Natural killer cell (primary cell): Measurements from ENCODE around the gene RHAG. TPM values are rescaled to one million over a fixed set of nuclear protein-coding genes. Genes with fewer than 3 reads are reported as not detected.

Source experiments
- ATAC-seq, 3 donors: fragments of 150-1000 bp in 2 of 3; fragments of 200-7000 bp in 1 of 3; cut with Tn5 transposase; 1 replicate in 1 of 3; 2 replicates in 2 of 3; pipeline ENCODE4 v1.10.0; 2021; ENCODE audit warnings: mild to moderate bottlenecking in 2 of 3, moderate library complexity in 2 of 3
- DNase-seq, 2 donors: peaks; one replicate each; pipeline versions ENCODE4 v3.0.0 to v3.0.0-alpha.2; 2013 to 2021; ENCODE audit warnings: mixed read lengths in 1 of 2
- H3K27ac ChIP-seq: one replicate; pipeline ENCODE4 v1.5.1; 2013; ENCODE audit warnings: mild to moderate bottlenecking, low read length
- H3K27me3 ChIP-seq: one replicate; pipeline ENCODE4 v1.6.1; 2013; ENCODE audit warnings: low read length; ENCODE audit not compliant: control insufficient read depth, insufficient read depth
- H3K36me3 ChIP-seq: one replicate; pipeline ENCODE4 v1.6.1; 2013; ENCODE audit warnings: low read length; ENCODE audit not compliant: control insufficient read depth, insufficient read depth
- H3K4me1 ChIP-seq: one replicate; pipeline ENCODE4 v1.6.1; 2013; ENCODE audit warnings: low read length; ENCODE audit not compliant: control insufficient read depth, insufficient read depth
- H3K4me3 ChIP-seq: one replicate; pipeline ENCODE4 v1.5.1; 2013; ENCODE audit warnings: low read length
- H3K9me3 ChIP-seq: one replicate; pipeline ENCODE4 v1.6.1; 2013; ENCODE audit warnings: low read length; ENCODE audit not compliant: control insufficient read depth, insufficient read depth
- H3K27ac Mint-ChIP-seq, 2 donors: one replicate each; pipeline ENCODE4 v1.8.0; 2022; ENCODE audit warnings: mild to moderate bottlenecking in 2 of 2, mixed read lengths in 2 of 2, moderate library complexity in 1 of 2
- H3K27me3 Mint-ChIP-seq, 2 donors: one replicate each; pipeline ENCODE4 v1.8.0; 2022; ENCODE audit warnings: low read depth in 2 of 2, mixed read lengths in 2 of 2
- H3K36me3 Mint-ChIP-seq: one replicate; pipeline ENCODE4 v1.8.0; 2022; ENCODE audit warnings: mixed read lengths
- H3K4me1 Mint-ChIP-seq, 2 donors: one replicate each; pipeline ENCODE4 v1.8.0; 2022; ENCODE audit warnings: mixed read lengths in 2 of 2
- H3K4me3 Mint-ChIP-seq: one replicate; pipeline ENCODE4 v1.8.0; 2022; ENCODE audit warnings: mild to moderate bottlenecking, moderate library complexity, mixed read lengths
- H3K9me3 Mint-ChIP-seq, 2 donors: one replicate each; pipeline ENCODE4 v1.8.0; 2022; ENCODE audit warnings: mixed read lengths in 2 of 2
- WGBS: methylation state at CpG from one replicate; pipeline ENCODE4 v1.1.7; 2013; ENCODE audit warnings: missing lambda C conversion rate; ENCODE audit not compliant: insufficient coverage; 5-methylcytosine and 5-hydroxymethylcytosine counted together
- intact Hi-C: fragments of 100-400 bp; cut with micrococcal nuclease; formaldehyde crosslinking; loops from one replicate; pipeline ENCODE4 v1.14.2; 2022
- total RNA-seq, 4 donors: library from RNA; stranded (reverse); fragments of 120-200 nt in 1 of 4; gene quantifications; one replicate each; pipeline versions ENCODE4 v1.2.3 to v1.2.4, GENCODE V29; 2013 to 2022
- TF ChIP-seq, protein P1 (sequence below): fragments of 200-600 bp; IDR thresholded peaks from one replicate; pipeline ENCODE4 v1.8.0; 2022; ENCODE audit warnings: antibody characterized with exemption

RHAG gene
- total RNA-seq, 3 donors from 2014 or later (not counting 1 experiment from before 2014, with no cell fraction given) = not detected

DNA sequence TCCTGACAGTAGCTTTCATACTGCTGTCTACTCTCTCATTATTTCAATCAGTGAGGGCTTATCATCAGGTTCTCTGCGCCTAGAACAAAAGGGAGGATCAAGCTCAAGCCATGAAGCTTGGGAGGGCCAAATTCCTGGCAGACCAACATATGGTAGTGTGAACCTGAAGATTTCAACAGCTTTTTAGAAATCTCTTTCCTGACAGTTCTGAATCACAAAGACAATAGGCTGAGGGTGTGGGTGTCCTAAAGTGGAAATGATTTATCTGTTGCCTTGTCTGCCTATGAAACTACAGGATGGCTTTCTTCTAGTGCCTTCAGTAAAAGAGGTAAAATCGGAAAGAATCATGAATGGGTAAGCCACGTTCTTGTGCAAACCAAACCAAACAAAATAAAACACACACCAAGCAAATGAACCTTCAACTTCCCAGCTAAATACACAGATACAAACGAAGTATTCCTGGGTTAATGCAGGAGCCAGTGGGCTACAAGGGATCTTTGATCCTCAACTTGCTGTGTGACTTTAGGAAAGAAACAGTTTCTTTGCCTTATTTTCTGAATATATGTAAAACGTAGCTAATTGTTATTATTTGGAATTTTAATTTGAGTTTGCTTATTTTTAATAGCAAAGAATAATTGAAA lies 2.7 kb upstream of the RHAG start:
- no peak overlapping the region for H3K4me3 ChIP-seq
- Mint-ChIP-seq H3K36me3 (no peaks in the 10 kb centered on the region), H3K27ac (no peak overlapping the region), H3K9me3 (peaks cover 3 to 8% of the 10 kb centered on the region in 2 donors), H3K4me1 (no peaks in the 10 kb centered on the region), H3K27me3 (no peaks in the 10 kb centered on the region), H3K4me3 (no peak overlapping the region)
- TF ChIP-seq, protein P1, sequence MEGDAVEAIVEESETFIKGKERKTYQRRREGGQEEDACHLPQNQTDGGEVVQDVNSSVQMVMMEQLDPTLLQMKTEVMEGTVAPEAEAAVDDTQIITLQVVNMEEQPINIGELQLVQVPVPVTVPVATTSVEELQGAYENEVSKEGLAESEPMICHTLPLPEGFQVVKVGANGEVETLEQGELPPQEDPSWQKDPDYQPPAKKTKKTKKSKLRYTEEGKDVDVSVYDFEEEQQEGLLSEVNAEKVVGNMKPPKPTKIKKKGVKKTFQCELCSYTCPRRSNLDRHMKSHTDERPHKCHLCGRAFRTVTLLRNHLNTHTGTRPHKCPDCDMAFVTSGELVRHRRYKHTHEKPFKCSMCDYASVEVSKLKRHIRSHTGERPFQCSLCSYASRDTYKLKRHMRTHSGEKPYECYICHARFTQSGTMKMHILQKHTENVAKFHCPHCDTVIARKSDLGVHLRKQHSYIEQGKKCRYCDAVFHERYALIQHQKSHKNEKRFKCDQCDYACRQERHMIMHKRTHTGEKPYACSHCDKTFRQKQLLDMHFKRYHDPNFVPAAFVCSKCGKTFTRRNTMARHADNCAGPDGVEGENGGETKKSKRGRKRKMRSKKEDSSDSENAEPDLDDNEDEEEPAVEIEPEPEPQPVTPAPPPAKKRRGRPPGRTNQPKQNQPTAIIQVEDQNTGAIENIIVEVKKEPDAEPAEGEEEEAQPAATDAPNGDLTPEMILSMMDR = no peak
- H3K27me3 ChIP-seq = no peaks in the 10 kb centered on the region
- intact Hi-C loops = no loop called here
- H3K27ac ChIP-seq = no peak overlapping the region
- H3K36me3 ChIP-seq = no peaks in the 10 kb centered on the region
- ATAC-seq = no peak
- H3K4me1 ChIP-seq = no peaks in the 10 kb centered on the region
- 71% methylated on average over 4 of the region's 5 CpGs for WGBS
- no peak for DNase-seq
- no peaks in the 10 kb centered on the region for H3K9me3 ChIP-seq

GRCh38 chr6:49637350-49637731 lies 702 bp upstream of the RHAG start:
- 86% methylated on average over 2 of the region's 3 CpGs for WGBS
- no peaks in the 10 kb centered on the region for H3K36me3 ChIP-seq
- ATAC-seq = no peak
- H3K4me3 Mint-ChIP-seq = no peak overlapping the region
- H3K27me3 ChIP-seq = no peaks in the 10 kb centered on the region
- H3K4me3 ChIP-seq = no peak overlapping the region
- H3K27ac Mint-ChIP-seq = no peak overlapping the region
- no peaks in the 10 kb centered on the region for H3K27me3 Mint-ChIP-seq
- no peaks in the 10 kb centered on the region for H3K4me1 Mint-ChIP-seq
- H3K4me1 ChIP-seq = no peaks in the 10 kb centered on the region
- TF ChIP-seq, protein P1 = no peak
- no peaks in the 10 kb centered on the region for H3K9me3 ChIP-seq
- intact Hi-C loops = no loop called here
- peaks cover 4 to 8% of the 10 kb centered on the region in 2 donors for H3K9me3 Mint-ChIP-seq
- H3K27ac ChIP-seq = no peak overlapping the region
- H3K36me3 Mint-ChIP-seq = no peaks in the 10 kb centered on the region
- no peak for DNase-seq

- no peak overlapping the region for H3K4me3 Mint-ChIP-seq
- no peak for ATAC-seq
- H3K36me3 Mint-ChIP-seq = no peaks in the 10 kb centered on the region
- intact Hi-C loops = no loop called here
- peaks cover 4 to 8% of the 10 kb centered on the region in 2 donors for H3K9me3 Mint-ChIP-seq
- Histone ChIP-seq H3K4me1 (no peaks in the 10 kb centered on the region), H3K9me3 (no peaks in the 10 kb centered on the region), H3K27me3 (no peaks in the 10 kb centered on the region), H3K36me3 (no peaks in the 10 kb centered on the region), H3K27ac (no peak overlapping the region), H3K4me3 (no peak overlapping the region)
- H3K27me3 Mint-ChIP-seq = no peaks in the 10 kb centered on the region
- no peak overlapping the region for H3K27ac Mint-ChIP-seq
- TF ChIP-seq, protein P1 = no peak
- DNase-seq = no peak
- WGBS = 88% methylated on average over 3 of the region's 5 CpGs
- H3K4me1 Mint-ChIP-seq = no peaks in the 10 kb centered on the region
Measured at GRCh38 chr6:49635978-49636712, 494 bp downstream of the RHAG start.
